Measurements from ENCODE around the gene SLC6A9. TPM values are rescaled to one million over a fixed set of nuclear protein-coding genes. Genes with fewer than 3 reads are reported as not detected.

SLC6A9 gene
- total RNA-seq, 1 donor from 2014 or later, result 4.7 TPM

DNA sequence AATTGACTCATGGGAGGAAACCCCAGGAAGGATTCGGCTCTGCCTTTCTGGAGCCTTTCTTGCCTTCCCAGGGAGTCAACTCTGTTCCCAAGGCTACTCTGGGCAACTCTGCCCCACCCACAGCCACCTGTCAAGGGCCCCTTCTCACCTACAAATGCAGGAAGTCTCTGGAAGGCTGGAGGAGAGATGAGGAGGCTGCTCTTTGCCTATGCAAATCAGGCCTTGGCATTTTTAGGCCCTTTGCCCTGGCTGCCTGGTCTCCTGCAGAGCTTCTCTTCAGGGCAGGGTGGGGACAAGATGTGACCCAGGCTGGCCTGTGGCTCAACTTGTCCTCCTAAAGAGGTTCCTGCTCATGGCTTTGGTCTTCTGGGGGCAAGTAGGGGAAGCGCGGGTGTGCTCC, 5.4 kb downstream of the SLC6A9 start:
- Histone ChIP-seq H3K27ac (no peak overlapping the region), H3K4me3 (no peak overlapping the region), H3K4me1 (peaks cover 0 to 5% of the 10 kb centered on the region in 2 donors), H3K36me3 (no peaks in the 10 kb centered on the region), H3K27me3 (no peaks in the 10 kb centered on the region), H3K9me3 (no peaks in the 10 kb centered on the region)
- TF ChIP-seq, protein P1, sequence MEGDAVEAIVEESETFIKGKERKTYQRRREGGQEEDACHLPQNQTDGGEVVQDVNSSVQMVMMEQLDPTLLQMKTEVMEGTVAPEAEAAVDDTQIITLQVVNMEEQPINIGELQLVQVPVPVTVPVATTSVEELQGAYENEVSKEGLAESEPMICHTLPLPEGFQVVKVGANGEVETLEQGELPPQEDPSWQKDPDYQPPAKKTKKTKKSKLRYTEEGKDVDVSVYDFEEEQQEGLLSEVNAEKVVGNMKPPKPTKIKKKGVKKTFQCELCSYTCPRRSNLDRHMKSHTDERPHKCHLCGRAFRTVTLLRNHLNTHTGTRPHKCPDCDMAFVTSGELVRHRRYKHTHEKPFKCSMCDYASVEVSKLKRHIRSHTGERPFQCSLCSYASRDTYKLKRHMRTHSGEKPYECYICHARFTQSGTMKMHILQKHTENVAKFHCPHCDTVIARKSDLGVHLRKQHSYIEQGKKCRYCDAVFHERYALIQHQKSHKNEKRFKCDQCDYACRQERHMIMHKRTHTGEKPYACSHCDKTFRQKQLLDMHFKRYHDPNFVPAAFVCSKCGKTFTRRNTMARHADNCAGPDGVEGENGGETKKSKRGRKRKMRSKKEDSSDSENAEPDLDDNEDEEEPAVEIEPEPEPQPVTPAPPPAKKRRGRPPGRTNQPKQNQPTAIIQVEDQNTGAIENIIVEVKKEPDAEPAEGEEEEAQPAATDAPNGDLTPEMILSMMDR (IDR thresholded peaks at IDR 0.05), result no peak
- intact Hi-C loops (cut with DNase I), result no loop called here
- DNase-seq (ENCODE audit: low spot score in 2 of 2), result no peak

DNA sequence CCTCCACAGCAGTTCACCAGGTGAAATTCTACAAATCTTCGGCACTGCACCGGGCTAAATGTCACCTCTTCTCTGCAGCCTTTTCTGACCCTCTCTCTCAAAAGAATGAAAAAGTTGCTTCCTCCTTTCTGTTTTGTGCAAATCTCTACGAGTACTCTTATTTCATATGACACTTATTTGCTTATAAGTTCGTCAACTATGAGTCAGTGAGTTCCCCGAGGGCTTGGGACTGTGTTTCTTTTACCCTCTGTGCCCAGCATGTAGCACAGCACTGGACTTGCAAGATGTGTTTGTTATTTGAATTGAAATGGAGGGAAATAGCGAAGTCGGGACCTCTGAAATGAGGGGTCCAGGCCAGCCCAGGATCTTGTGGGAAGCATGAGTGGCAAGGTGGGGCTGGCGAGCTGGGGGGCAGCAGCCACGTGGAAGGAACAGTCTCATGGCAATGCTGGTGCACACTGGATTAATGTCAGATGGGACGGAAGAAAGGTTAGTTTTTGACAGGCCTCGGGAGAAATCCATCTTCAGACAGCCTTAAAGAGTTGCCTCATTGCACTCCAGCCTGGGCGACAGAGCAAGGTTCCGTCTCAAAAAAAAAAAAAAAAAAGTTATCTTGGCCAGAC, 6.2 kb downstream of the SLC6A9 start:
- H3K9me3 ChIP-seq, result no peaks in the 10 kb centered on the region
- no peak for DNase-seq (ENCODE audit: low spot score in 2 of 2)
- H3K27ac ChIP-seq, result no peak overlapping the region
- H3K36me3 ChIP-seq, result no peaks in the 10 kb centered on the region
- H3K4me1 ChIP-seq, result peaks cover 0 to 5% of the 10 kb centered on the region in 2 donors
- TF ChIP-seq, protein P1 (IDR thresholded peaks at IDR 0.05), result no peak
- no peaks in the 10 kb centered on the region for H3K27me3 ChIP-seq
- intact Hi-C loops (cut with DNase I), result no loop called here
- no peak overlapping the region for H3K4me3 ChIP-seq

DNA sequence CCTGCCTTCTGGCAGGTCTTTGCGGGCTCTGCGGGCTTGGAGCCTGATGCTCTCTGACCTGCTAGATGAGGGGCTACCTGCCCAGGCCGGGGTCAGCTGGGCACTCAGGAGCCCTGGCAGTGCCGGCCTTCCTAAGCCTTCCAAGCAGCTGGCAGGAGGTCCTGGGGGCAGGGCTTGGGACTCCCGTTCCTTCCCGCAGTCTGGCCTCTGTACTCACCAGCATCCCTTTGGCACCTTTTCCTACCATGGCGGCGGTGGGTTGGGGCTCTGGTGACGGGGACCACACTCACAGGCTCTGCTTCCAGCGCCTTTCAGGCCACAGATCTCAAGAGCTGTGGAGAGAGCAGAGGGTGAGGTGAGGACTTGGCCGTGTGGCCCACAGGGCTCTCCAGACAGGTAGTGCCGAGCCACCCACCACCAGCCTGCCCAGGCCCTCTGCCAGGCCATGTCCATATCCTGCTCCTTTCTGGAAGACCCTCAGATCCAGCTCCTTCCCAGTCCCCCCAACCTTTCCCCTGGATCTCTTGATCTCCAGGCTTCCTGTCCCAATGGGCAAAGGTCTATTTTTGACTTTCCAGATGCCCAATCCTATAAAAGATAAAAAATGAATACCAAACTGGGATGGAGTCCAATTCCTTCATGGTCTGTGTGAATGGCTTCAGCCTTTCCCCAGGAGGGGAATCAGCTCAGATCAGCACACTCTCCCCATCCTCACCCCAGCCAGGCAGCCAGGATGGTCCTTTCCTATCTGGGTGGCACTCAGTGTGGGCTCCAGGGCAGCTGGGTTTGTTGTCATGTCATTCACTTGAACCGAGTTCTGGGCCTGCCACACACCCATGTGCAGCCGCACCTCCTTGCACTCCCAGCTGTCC, 7.0 kb downstream of the SLC6A9 start:
- Histone ChIP-seq H3K4me3 (no peak overlapping the region), H3K27me3 (no peaks in the 10 kb centered on the region), H3K9me3 (no peaks in the 10 kb centered on the region), H3K27ac (no peak overlapping the region), H3K36me3 (no peaks in the 10 kb centered on the region), H3K4me1 (peaks cover 0 to 2% of the 10 kb centered on the region in 2 donors)
- TF ChIP-seq, protein P1 (IDR thresholded peaks at IDR 0.05), result no peak
- DNase-seq (ENCODE audit: low spot score in 2 of 2), result no peak
- intact Hi-C loops (cut with DNase I), result no loop called here

DNA sequence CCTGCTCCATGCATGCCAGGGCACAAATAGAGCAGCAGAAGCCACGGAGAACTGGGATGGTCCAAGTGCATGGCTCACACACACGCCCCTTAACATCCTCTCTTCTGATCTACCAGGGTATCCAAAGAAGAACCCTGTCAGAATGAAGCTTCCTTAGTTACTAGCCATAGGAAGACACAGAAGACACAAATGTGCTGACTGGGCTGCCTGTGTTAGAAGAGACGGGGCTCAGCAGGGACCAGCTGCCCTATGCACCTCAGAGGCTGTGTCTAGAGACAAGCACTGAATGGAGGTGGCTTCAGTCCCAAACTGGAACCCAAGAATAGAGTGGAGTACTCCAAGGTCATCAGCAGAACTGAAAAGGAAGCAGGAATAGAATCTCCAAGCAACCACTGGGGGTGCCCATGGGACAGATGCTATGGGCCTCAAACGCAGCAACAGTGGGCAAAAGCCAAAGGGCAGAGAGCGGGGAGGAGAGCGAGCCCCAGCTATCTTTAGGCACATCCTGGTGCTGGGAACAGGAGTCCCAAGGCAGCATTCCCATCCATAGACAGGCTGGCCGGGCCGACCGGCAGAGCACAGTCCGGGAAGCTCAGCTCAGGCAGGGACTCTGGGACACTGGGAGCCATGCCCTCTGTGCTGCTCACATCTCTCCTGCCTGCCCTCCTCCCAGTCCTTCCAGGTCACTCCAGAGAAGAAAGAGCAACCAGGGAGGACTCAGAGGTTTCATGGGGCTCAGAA, 9.5 kb downstream of the SLC6A9 start:
- TF ChIP-seq, protein P1 (IDR thresholded peaks at IDR 0.05), result no peak
- Histone ChIP-seq H3K36me3 (no peaks in the 10 kb centered on the region), H3K9me3 (no peaks in the 10 kb centered on the region), H3K4me1 (no peaks in the 10 kb centered on the region), H3K27me3 (no peaks in the 10 kb centered on the region), H3K4me3 (no peak overlapping the region), H3K27ac (no peak overlapping the region)
- intact Hi-C loops (cut with DNase I), result no loop called here
- no peak for DNase-seq (ENCODE audit: low spot score in 2 of 2)

DNA sequence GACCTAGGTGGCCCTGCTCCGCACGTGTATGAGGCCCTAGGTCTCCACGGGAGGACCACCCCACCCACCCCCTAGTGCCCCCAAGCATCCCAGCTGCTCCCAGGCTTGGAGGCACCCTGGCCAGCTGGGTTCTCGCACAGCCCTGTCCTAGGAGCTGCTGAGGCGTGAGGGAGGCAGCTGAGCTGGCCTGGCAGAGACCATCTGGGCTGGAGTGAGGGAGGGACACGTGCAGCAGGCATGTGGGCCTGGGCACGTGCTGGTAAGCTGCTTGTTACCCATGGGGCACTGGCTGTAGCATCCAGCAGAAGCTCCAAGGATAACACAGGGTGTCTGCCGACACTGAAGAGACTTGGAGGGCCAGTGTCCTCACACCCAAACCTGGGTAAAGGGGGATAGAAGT, 10.1 kb downstream of the SLC6A9 start:
- Histone ChIP-seq H3K4me3 (no peak overlapping the region), H3K36me3 (no peaks in the 10 kb centered on the region), H3K27ac (no peak overlapping the region), H3K9me3 (no peaks in the 10 kb centered on the region), H3K4me1 (peaks cover 0 to 3% of the 10 kb centered on the region in 2 donors), H3K27me3 (no peaks in the 10 kb centered on the region)
- TF ChIP-seq, protein P1 (IDR thresholded peaks at IDR 0.05), result no peak
- intact Hi-C loops (cut with DNase I), result no loop called here
- no peak for DNase-seq (ENCODE audit: low spot score in 2 of 2)
